ENCODE measurements around the gene PIGP. TPM values are rescaled to one million over a fixed set of nuclear protein-coding genes. Genes with fewer than 3 reads are reported as not detected.
A peak's percentile ranks its signal among the peaks of the same experiment; 100 is the strongest.
"Not testable (repeated sequence)": the region's sequence is repeated elsewhere in the genome, so short reads cannot be mapped to it uniquely, and the experiment has no call there.

PIGP gene
- total RNA-seq, 5 donors from 2014 or later (not counting 1 experiment from before 2014, with no cell fraction given) = 10.3 to 19.3 (median 15.3) TPM

DNA sequence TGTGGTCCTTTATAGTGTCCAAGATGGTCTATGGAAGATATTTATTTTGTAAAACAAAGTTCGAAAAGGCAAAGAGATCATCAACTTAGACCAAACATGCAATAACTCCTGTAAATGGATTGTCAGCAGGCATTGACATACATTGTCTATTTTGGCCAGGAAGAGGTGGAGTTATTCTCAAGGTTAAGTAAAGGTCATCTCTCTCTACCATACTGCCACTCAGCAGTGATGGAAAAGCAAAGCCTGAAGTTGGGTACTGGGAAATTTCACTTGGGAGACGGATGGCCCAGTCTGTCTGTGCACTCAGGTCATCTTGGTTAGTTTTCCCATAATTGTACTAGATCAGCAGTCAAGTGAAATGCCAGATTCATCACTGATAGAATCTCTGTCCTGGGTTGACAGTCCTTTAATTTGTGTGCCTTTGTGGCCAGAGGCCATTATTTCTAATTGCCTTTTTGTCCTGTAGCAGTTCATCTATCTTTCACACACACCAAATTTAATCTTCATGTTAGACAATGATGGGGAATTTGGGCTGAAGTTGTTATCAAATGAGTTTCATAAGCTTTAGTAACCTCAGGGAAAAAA is 17.5 kb downstream of the PIGP start:
- Mint-ChIP-seq H3K36me3 (no peaks in the 10 kb centered on the region), H3K27ac (no peak overlapping the region), H3K4me1 (no peaks in the 10 kb centered on the region), H3K27me3 (no peaks in the 10 kb centered on the region), H3K9me3 (no peaks in the 10 kb centered on the region), H3K4me3 (no peak overlapping the region)
- Histone ChIP-seq H3K4me1 (ENCODE audit: control insufficient read depth in 1 of 2, extremely low read depth in 1 of 2, insufficient read depth in 2 of 2, low read length in 2 of 2) (no peaks in the 10 kb centered on the region), H3K36me3 (ENCODE audit: control insufficient read depth in 2 of 2, extremely low read depth in 1 of 2, insufficient read depth in 1 of 2, low read length in 1 of 2) (no peaks in the 10 kb centered on the region), H3K9me3 (no peaks in the 10 kb centered on the region), H3K4me3 (ENCODE audit: control insufficient read depth in 1 of 2, extremely low read depth in 1 of 2, low read length in 1 of 2) (no peak overlapping the region), H3K27me3 (replicated peaks in 1 of 2; ENCODE audit: control insufficient read depth in 2 of 2, extremely low read depth in 1 of 2, insufficient read depth in 2 of 2, low read length in 1 of 2) (no peaks in the 10 kb centered on the region), H3K27ac (ENCODE audit: low read length) (no peak overlapping the region)
- DNase-seq (no peak), ATAC-seq (replicated peaks in 1 of 4) (no peak)
- ChIA-PET CTCF (no interaction called here), POLR2A (no interaction called here)
- 100% methylated on average over 1 of the region's 2 CpGs for WGBS (ENCODE audit: insufficient coverage)

DNA sequence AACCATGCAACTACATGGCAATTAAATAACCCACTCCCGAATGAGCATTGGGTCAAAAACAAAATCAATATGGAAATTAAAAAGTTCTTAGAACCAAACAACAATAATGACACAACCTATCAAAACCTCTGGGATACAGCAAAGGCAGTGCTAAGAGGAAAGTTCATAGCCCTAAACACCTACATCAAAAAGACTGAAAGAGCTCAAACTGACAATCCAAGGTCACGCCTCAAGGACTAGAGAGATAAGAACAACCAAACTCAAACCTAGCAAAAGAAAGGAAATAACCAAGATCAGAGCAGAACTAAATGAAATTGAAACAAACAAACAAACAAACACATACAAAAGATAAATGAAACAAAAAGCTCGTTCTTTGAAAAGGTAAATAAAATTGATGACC is 23.1 kb downstream of the PIGP start:
- H3K4me3 ChIP-seq (ENCODE audit: control insufficient read depth in 1 of 2, extremely low read depth in 1 of 2, low read length in 1 of 2); H3K27ac ChIP-seq (ENCODE audit: low read length); ATAC-seq (replicated peaks in 1 of 4); H3K36me3 Mint-ChIP-seq; H3K4me1 ChIP-seq (ENCODE audit: control insufficient read depth in 1 of 2, extremely low read depth in 1 of 2, insufficient read depth in 2 of 2, low read length in 2 of 2); DNase-seq; H3K9me3 Mint-ChIP-seq; H3K36me3 ChIP-seq (ENCODE audit: control insufficient read depth in 2 of 2, extremely low read depth in 1 of 2, insufficient read depth in 1 of 2, low read length in 1 of 2); CTCF ChIA-PET; H3K9me3 ChIP-seq; H3K4me1 Mint-ChIP-seq; H3K4me3 Mint-ChIP-seq; H3K27me3 Mint-ChIP-seq; H3K27ac Mint-ChIP-seq: not testable (repeated sequence)
- no CpG with 5 or more reads among the region's 3 CpGs for WGBS (ENCODE audit: insufficient coverage)
- H3K27me3 ChIP-seq (replicated peaks in 1 of 2; ENCODE audit: control insufficient read depth in 2 of 2, extremely low read depth in 1 of 2, insufficient read depth in 2 of 2, low read length in 1 of 2) = peaks cover 0 to 12% of the 10 kb centered on the region in 2 experiments
- POLR2A ChIA-PET = interaction anchor here in 1 of 2 donors (0.6 kb wide), 1 partner anchor 790 kb away, joined by 3 read pairs; no protein-coding TSS in a partner anchor

DNA sequence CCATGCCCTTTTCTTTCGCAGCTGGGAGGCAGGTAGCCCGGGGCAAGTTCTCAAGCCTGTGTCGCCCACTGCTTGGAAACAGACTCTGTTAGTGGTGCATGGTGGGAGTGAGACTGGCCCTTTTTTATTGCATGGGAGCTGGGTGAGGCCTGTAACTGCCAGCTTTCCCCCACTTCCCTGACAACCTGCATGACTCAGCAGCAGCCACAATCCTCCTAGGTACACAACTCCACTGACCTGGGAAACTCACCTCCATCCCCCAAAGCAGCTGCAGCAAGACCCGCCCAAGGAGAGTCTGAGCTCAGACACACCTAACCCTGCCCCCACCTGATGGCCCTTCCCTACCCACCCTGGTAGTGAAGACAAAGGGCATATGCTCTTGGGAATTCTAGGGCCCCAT is 25.8 kb downstream of the PIGP start:
- Mint-ChIP-seq H3K4me3 (no peak overlapping the region), H3K36me3 (no peaks in the 10 kb centered on the region), H3K27ac (no peak overlapping the region), H3K27me3 (peaks cover 0 to 4% of the 10 kb centered on the region in 2 donors), H3K9me3 (no peaks in the 10 kb centered on the region), H3K4me1 (peaks cover 7 to 11% (median 10%) of the 10 kb centered on the region in 3 donors)
- ATAC-seq (replicated peaks in 1 of 4) (no peak), DNase-seq (no peak)
- no peak overlapping the region for H3K27ac ChIP-seq (ENCODE audit: low read length)
- POLR2A ChIA-PET = no interaction called here
- CTCF ChIA-PET = interaction anchor here in 1 of 2 donors (0.7 kb wide), 1 partner anchor 28 kb away, joined by 3 read pairs; no protein-coding TSS in a partner anchor
- H3K9me3 ChIP-seq = no peaks in the 10 kb centered on the region
- H3K27me3 ChIP-seq (replicated peaks in 1 of 2; ENCODE audit: control insufficient read depth in 2 of 2, extremely low read depth in 1 of 2, insufficient read depth in 2 of 2, low read length in 1 of 2) = peaks cover 0 to 26% of the 10 kb centered on the region in 2 experiments
- H3K4me3 ChIP-seq (ENCODE audit: control insufficient read depth in 1 of 2, extremely low read depth in 1 of 2, low read length in 1 of 2) = no peak overlapping the region
- 100% methylated on average over 1 of the region's 4 CpGs for WGBS (ENCODE audit: insufficient coverage)
- H3K4me1 ChIP-seq (ENCODE audit: control insufficient read depth in 1 of 2, extremely low read depth in 1 of 2, insufficient read depth in 2 of 2, low read length in 2 of 2) = peaks cover 13 to 14% of the 10 kb centered on the region in 2 experiments
- H3K36me3 ChIP-seq (ENCODE audit: control insufficient read depth in 2 of 2, extremely low read depth in 1 of 2, insufficient read depth in 1 of 2, low read length in 1 of 2) = no peaks in the 10 kb centered on the region

DNA sequence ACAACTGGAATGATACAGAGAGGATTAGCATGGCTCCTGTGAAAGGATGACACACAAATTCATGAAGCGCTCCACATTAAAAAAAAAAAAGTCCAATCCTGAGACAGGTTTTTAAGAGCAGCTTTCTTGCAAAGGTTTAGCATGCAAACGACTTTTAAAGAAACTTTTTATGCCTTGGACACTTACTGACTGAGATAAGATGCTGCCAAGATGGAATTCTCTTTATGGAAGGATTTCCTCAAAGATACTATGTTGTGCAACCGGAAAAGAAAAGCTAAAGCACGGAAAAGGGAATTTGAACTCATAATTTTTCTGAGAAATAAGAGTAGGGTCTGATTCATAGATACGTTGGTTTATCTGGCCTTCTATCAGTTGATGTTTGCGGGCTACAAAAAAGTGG is 27.3 kb downstream of the PIGP start:
- Histone ChIP-seq H3K27ac (ENCODE audit: low read length) (no peak overlapping the region), H3K4me1 (ENCODE audit: control insufficient read depth in 1 of 2, extremely low read depth in 1 of 2, insufficient read depth in 2 of 2, low read length in 2 of 2) (peaks cover 13 to 14% of the 10 kb centered on the region in 2 experiments), H3K4me3 (ENCODE audit: control insufficient read depth in 1 of 2, extremely low read depth in 1 of 2, low read length in 1 of 2) (no peak overlapping the region), H3K27me3 (replicated peaks in 1 of 2; ENCODE audit: control insufficient read depth in 2 of 2, extremely low read depth in 1 of 2, insufficient read depth in 2 of 2, low read length in 1 of 2) (peaks cover 0 to 37% of the 10 kb centered on the region in 2 experiments), H3K9me3 (no peaks in the 10 kb centered on the region), H3K36me3 (ENCODE audit: control insufficient read depth in 2 of 2, extremely low read depth in 1 of 2, insufficient read depth in 1 of 2, low read length in 1 of 2) (no peaks in the 10 kb centered on the region)
- DNase-seq (no peak), ATAC-seq (replicated peaks in 1 of 4) (no peak)
- no peaks in the 10 kb centered on the region for H3K36me3 Mint-ChIP-seq
- CTCF ChIA-PET = no interaction called here
- POLR2A ChIA-PET = no interaction called here
- no peaks in the 10 kb centered on the region for H3K9me3 Mint-ChIP-seq
- no peak overlapping the region for H3K4me3 Mint-ChIP-seq
- peaks cover 7 to 11% (median 10%) of the 10 kb centered on the region in 3 donors for H3K4me1 Mint-ChIP-seq
- 73% methylated on average over 3 of the region's 6 CpGs for WGBS (ENCODE audit: insufficient coverage)
- H3K27ac Mint-ChIP-seq = no peak overlapping the region
- peaks cover 0 to 4% of the 10 kb centered on the region in 2 donors for H3K27me3 Mint-ChIP-seq

DNA sequence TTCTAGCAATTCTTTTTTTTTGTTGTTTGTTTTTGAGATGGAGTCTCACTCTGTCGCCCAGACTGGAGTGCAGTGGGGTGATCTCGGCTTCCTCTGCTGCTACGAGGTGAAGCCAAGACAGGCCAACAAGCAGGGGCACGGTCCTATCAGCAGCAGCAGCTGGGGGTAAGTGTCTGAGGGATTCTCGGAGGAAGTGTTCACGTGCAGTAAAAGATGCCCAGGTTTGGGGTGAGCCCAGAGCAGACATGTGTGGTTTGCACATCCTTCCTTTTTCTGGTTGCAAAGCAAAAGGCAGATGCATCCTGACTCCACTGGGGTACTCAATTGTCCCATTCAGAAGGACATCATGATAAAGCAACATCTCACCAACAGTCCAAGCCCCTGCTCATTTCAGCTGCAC is 27.7 kb downstream of the PIGP start:
- H3K36me3 Mint-ChIP-seq = no peaks in the 10 kb centered on the region
- POLR2A ChIA-PET = interaction anchor here in 1 of 2 donors (0.6 kb wide), 1 partner anchor 570 kb away, joined by 3 read pairs; no protein-coding TSS in a partner anchor
- H3K9me3 Mint-ChIP-seq = no peaks in the 10 kb centered on the region
- H3K27ac ChIP-seq (ENCODE audit: low read length) = no peak overlapping the region
- no peaks in the 10 kb centered on the region for H3K36me3 ChIP-seq (ENCODE audit: control insufficient read depth in 2 of 2, extremely low read depth in 1 of 2, insufficient read depth in 1 of 2, low read length in 1 of 2)
- peaks cover 7 to 11% (median 10%) of the 10 kb centered on the region in 3 donors for H3K4me1 Mint-ChIP-seq
- no peak overlapping the region for H3K4me3 Mint-ChIP-seq
- peaks cover 13 to 14% of the 10 kb centered on the region in 2 experiments for H3K4me1 ChIP-seq (ENCODE audit: control insufficient read depth in 1 of 2, extremely low read depth in 1 of 2, insufficient read depth in 2 of 2, low read length in 2 of 2)
- 3% methylated on average over 5 of the region's 6 CpGs for WGBS (ENCODE audit: insufficient coverage)
- peak in 15 of 35 experiments; percentile 1 to 29 (median 5) for DNase-seq
- H3K27ac Mint-ChIP-seq = no peak overlapping the region
- H3K9me3 ChIP-seq = no peaks in the 10 kb centered on the region
- peaks cover 0 to 37% of the 10 kb centered on the region in 2 experiments for H3K27me3 ChIP-seq (replicated peaks in 1 of 2; ENCODE audit: control insufficient read depth in 2 of 2, extremely low read depth in 1 of 2, insufficient read depth in 2 of 2, low read length in 1 of 2)
- no peak overlapping the region for H3K4me3 ChIP-seq (ENCODE audit: control insufficient read depth in 1 of 2, extremely low read depth in 1 of 2, low read length in 1 of 2)
- peaks cover 0 to 4% of the 10 kb centered on the region in 2 donors for H3K27me3 Mint-ChIP-seq
- peak; percentile 57 to 86 (median 78) for ATAC-seq (replicated peaks in 1 of 4)
- CTCF ChIA-PET = no interaction called here

DNA sequence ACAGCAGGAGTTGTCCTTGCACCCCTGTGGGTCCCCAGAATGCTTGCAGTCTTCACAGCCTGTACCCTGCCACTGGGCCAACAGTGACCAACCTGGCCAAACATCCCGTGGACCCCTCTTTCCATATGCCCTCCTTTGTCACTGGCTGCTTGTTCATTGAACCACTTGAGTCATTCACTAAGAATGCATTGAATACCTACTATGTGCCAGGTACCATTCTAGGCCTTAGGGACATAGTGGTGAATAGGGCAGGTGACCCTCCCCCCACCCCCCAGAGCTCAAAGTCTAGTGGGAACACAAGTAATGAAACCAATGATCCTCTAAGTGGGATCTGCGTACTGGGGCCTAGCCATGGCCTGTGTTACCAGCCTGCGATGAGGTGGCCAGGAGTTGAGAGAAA is 28.2 kb downstream of the PIGP start:
- H3K4me1 Mint-ChIP-seq = peaks cover 7 to 11% (median 10%) of the 10 kb centered on the region in 3 donors
- no peak for DNase-seq
- no peaks in the 10 kb centered on the region for H3K9me3 Mint-ChIP-seq
- no peaks in the 10 kb centered on the region for H3K9me3 ChIP-seq
- CTCF ChIA-PET = no interaction called here
- no peak overlapping the region for H3K4me3 Mint-ChIP-seq
- peaks cover 13 to 14% of the 10 kb centered on the region in 2 experiments for H3K4me1 ChIP-seq (ENCODE audit: control insufficient read depth in 1 of 2, extremely low read depth in 1 of 2, insufficient read depth in 2 of 2, low read length in 2 of 2)
- POLR2A ChIA-PET = interaction anchor here in 1 of 2 donors (0.6 kb wide), 1 partner anchor 571 kb away, joined by 3 read pairs; no protein-coding TSS in a partner anchor
- H3K36me3 Mint-ChIP-seq = no peaks in the 10 kb centered on the region
- no peak overlapping the region for H3K27ac Mint-ChIP-seq
- H3K36me3 ChIP-seq (ENCODE audit: control insufficient read depth in 2 of 2, extremely low read depth in 1 of 2, insufficient read depth in 1 of 2, low read length in 1 of 2) = no peaks in the 10 kb centered on the region
- no peak overlapping the region for H3K27ac ChIP-seq (ENCODE audit: low read length)
- no peak overlapping the region for H3K4me3 ChIP-seq (ENCODE audit: control insufficient read depth in 1 of 2, extremely low read depth in 1 of 2, low read length in 1 of 2)
- H3K27me3 ChIP-seq (replicated peaks in 1 of 2; ENCODE audit: control insufficient read depth in 2 of 2, extremely low read depth in 1 of 2, insufficient read depth in 2 of 2, low read length in 1 of 2) = peaks cover 0 to 37% of the 10 kb centered on the region in 2 experiments
- H3K27me3 Mint-ChIP-seq = peaks cover 0 to 4% of the 10 kb centered on the region in 2 donors
- WGBS (ENCODE audit: insufficient coverage) = no CpG with 5 or more reads among the region's 3 CpGs
- ATAC-seq (replicated peaks in 1 of 4) = no peak
